ENCODE data around the gene ARHGAP44. TPM values are rescaled to one million over a fixed set of nuclear protein-coding genes. Genes with fewer than 3 reads are reported as not detected.

Gene ARHGAP44
- total RNA-seq, 2 experiments from 2014 or later: 13.7 to 19.9 TPM

DNA sequence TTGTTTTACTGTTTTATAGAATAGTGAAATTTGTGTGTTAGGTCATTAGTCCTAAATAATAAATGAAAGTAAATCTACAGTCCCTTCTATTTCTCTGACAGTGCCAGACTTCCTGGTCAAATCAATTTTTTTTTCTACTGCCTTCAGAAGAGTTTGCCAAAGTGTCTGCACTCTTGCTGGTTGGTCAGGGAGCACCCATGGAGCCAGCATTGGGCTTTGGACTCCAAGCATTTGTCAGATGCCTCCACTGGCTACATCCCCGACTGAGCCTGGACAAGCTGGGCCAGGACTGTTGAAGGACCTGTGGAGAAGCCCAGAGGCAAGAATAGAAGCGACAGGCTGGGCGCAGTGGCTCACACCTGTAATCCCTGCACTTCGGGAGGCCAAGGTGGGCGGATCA is 174.9 kb downstream of the ARHGAP44 start:
- Histone ChIP-seq H3K4me1 (ENCODE audit: insufficient read depth, low read length, poor library complexity, severe bottlenecking) (peaks cover 16% of the 10 kb centered on the region), H3K4me3 (ENCODE audit: low read depth, low read length, poor library complexity, severe bottlenecking) (no peak overlapping the region), H3K9me2 (ENCODE audit: insufficient read depth, low read length) (no peaks in the 10 kb centered on the region), H3K27ac (ENCODE audit: low read depth, low read length, poor library complexity, severe bottlenecking) (no peak overlapping the region), H3K36me3 (ENCODE audit: insufficient read depth, low read length) (peaks cover 4% of the 10 kb centered on the region), H3K79me2 (ENCODE audit: insufficient read depth, low read depth, low read length) (no peaks in the 10 kb centered on the region), H3K9me3 (ENCODE audit: low read length) (no peaks in the 10 kb centered on the region), H3K4me2 (ENCODE audit: low read length) (no peak overlapping the region), H4K20me1 (ENCODE audit: insufficient read depth, low read length) (no peaks in the 10 kb centered on the region), H2AFZ (ENCODE audit: low read length) (no peak overlapping the region)
- intact Hi-C loops (cut with micrococcal nuclease; ENCODE audit: unreplicated experiment): no loop called here
- ChIA-PET CTCF (ENCODE audit: unreplicated experiment) (interaction anchor here (1.2 kb wide), 1 partner anchor 9 kb away, joined by 3 read pairs; no protein-coding TSS in a partner anchor), POLR2A (no interaction called here)
- DNase-seq (ENCODE audit: low spot score): no peak
- TF ChIP-seq EZH2phosphoT487 (IDR thresholded peaks at IDR 0.05; ENCODE audit: borderline replicate concordance, low read depth, low read length): no peak
- TF ChIP-seq, protein P1, sequence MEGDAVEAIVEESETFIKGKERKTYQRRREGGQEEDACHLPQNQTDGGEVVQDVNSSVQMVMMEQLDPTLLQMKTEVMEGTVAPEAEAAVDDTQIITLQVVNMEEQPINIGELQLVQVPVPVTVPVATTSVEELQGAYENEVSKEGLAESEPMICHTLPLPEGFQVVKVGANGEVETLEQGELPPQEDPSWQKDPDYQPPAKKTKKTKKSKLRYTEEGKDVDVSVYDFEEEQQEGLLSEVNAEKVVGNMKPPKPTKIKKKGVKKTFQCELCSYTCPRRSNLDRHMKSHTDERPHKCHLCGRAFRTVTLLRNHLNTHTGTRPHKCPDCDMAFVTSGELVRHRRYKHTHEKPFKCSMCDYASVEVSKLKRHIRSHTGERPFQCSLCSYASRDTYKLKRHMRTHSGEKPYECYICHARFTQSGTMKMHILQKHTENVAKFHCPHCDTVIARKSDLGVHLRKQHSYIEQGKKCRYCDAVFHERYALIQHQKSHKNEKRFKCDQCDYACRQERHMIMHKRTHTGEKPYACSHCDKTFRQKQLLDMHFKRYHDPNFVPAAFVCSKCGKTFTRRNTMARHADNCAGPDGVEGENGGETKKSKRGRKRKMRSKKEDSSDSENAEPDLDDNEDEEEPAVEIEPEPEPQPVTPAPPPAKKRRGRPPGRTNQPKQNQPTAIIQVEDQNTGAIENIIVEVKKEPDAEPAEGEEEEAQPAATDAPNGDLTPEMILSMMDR (conservative IDR thresholded peaks at IDR 0.05; ENCODE audit: low read length): no peak
- BruUV-seq (replicated peaks): no TSS peak

DNA sequence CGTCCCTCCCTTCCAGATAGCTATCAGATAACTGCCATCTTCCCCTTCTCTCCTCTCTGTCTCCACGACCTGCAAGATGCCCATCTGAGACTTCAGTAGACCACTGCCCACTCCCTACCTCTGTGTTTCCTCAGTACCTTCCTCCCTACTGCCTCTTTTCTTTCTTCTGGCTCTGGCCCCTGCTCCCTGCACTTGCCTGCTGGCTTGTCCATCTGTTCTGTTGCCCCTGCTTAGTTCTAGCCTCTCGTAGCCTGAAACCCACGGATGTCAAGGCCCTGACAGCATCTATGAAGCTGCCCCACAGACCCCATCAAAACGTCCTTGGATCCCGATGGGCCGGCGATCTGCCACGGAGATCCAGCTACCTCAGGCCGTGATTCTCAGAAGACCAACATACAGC is 175.5 kb downstream of the ARHGAP44 start:
- Histone ChIP-seq H3K9me2 (ENCODE audit: insufficient read depth, low read length) (no peaks in the 10 kb centered on the region), H3K4me3 (ENCODE audit: low read depth, low read length, poor library complexity, severe bottlenecking) (no peak overlapping the region), H3K4me1 (ENCODE audit: insufficient read depth, low read length, poor library complexity, severe bottlenecking) (peaks cover 16% of the 10 kb centered on the region), H4K20me1 (ENCODE audit: insufficient read depth, low read length) (no peaks in the 10 kb centered on the region), H3K9me3 (ENCODE audit: low read length) (no peaks in the 10 kb centered on the region), H3K36me3 (ENCODE audit: insufficient read depth, low read length) (peaks cover 3% of the 10 kb centered on the region; the same call in 1 of the 2 replicates), H3K4me2 (ENCODE audit: low read length) (no peak overlapping the region), H3K27ac (ENCODE audit: low read depth, low read length, poor library complexity, severe bottlenecking) (no peak overlapping the region), H3K79me2 (ENCODE audit: insufficient read depth, low read depth, low read length) (no peaks in the 10 kb centered on the region), H2AFZ (ENCODE audit: low read length) (no peak overlapping the region)
- intact Hi-C loops (cut with micrococcal nuclease; ENCODE audit: unreplicated experiment): no loop called here
- DNase-seq (ENCODE audit: low spot score): no peak
- ChIA-PET POLR2A (no interaction called here), CTCF (ENCODE audit: unreplicated experiment) (no interaction called here)
- TF ChIP-seq, protein P1 (conservative IDR thresholded peaks at IDR 0.05; ENCODE audit: low read length): no peak
- no peak for TF ChIP-seq EZH2phosphoT487 (IDR thresholded peaks at IDR 0.05; ENCODE audit: borderline replicate concordance, low read depth, low read length)
- BruUV-seq (replicated peaks): no TSS peak

DNA sequence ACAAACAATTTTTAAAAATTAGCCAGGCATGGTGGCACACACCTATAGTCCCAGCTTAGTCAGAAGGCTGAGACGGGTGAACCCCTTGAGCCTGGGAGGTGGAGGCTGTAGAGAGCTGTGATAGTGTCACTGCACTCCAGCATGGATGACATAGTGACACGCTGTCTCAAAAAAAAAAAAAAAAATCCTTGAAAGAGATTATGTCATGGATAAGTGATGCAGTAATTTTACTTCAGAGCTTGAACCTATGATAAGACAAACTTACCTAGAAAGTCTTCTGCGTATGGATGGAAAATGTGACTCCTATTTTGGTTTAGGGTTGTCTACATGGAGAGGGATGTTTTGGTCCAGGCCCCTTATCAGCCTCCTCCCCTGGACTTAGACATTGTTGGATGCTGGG is 176.7 kb downstream of the ARHGAP44 start:
- Histone ChIP-seq H3K9me3 (ENCODE audit: low read length) (no peaks in the 10 kb centered on the region), H3K4me1 (ENCODE audit: insufficient read depth, low read length, poor library complexity, severe bottlenecking) (peaks cover 16% of the 10 kb centered on the region), H3K79me2 (ENCODE audit: insufficient read depth, low read depth, low read length) (no peaks in the 10 kb centered on the region), H3K27ac (ENCODE audit: low read depth, low read length, poor library complexity, severe bottlenecking) (no peak overlapping the region), H3K4me2 (ENCODE audit: low read length) (no peak overlapping the region), H3K36me3 (ENCODE audit: insufficient read depth, low read length) (peaks cover 3% of the 10 kb centered on the region; the same call in 1 of the 2 replicates), H3K9me2 (ENCODE audit: insufficient read depth, low read length) (no peaks in the 10 kb centered on the region), H3K4me3 (ENCODE audit: low read depth, low read length, poor library complexity, severe bottlenecking) (no peak overlapping the region), H4K20me1 (ENCODE audit: insufficient read depth, low read length) (no peaks in the 10 kb centered on the region), H2AFZ (ENCODE audit: low read length) (no peak overlapping the region)
- BruUV-seq (replicated peaks): no TSS peak
- intact Hi-C loops (cut with micrococcal nuclease; ENCODE audit: unreplicated experiment): no loop called here
- POLR2A ChIA-PET: no interaction called here
- CTCF ChIA-PET (ENCODE audit: unreplicated experiment): no interaction called here
- no peak for TF ChIP-seq EZH2phosphoT487 (IDR thresholded peaks at IDR 0.05; ENCODE audit: borderline replicate concordance, low read depth, low read length)
- TF ChIP-seq, protein P1 (conservative IDR thresholded peaks at IDR 0.05; ENCODE audit: low read length): no peak
- DNase-seq (ENCODE audit: low spot score): no peak

Data from OCI-LY7 (cell line).